Astrocyte of the spinal cord (primary cell): Measurements from ENCODE around the gene TCF7.

Source experiments
- DNase-seq: peaks from one replicate; pipeline ENCODE4 v3.0.0; 2011; ENCODE audit warnings: low read depth, low spot score
- H3K4me3 ChIP-seq: 2 replicates; pipeline ENCODE4 v1.5.1; 2011; ENCODE audit warnings: low read depth, mild to moderate bottlenecking, low read length, moderate library complexity
- CTCF ChIP-seq: IDR thresholded peaks from 2 replicates; pipeline ENCODE4 v1.5.1; 2012; ENCODE audit warnings: low read depth, mild to moderate bottlenecking, low read length, inconsistent platforms
- in situ Hi-C: cut with HindIII; loops from 2 replicates; pipeline ENCODE4 v1.10.0; 2017; ENCODE audit warnings: low sequenced_read_pairs

TCF7 gene

GRCh38 chr5:134101686-134102439 lies 12.6 kb upstream of the TCF7 start:
- DNase-seq, result no peak
- TF ChIP-seq CTCF, result peak; percentile 91
- H3K4me3 ChIP-seq, result no peak overlapping the region
- in situ Hi-C loops, result no loop called here

GRCh38 chr5:134103397-134103796 lies 11.1 kb upstream of the TCF7 start:
- DNase-seq, result no peak
- H3K4me3 ChIP-seq, result no peak overlapping the region
- no peak for TF ChIP-seq CTCF
- in situ Hi-C loops, result no loop called here

GRCh38 chr5:134103998-134104654 lies 10.4 kb upstream of the TCF7 start:
- in situ Hi-C loops, result no loop called here
- DNase-seq, result no peak
- H3K4me3 ChIP-seq, result no peak overlapping the region
- TF ChIP-seq CTCF, result no peak

DNA sequence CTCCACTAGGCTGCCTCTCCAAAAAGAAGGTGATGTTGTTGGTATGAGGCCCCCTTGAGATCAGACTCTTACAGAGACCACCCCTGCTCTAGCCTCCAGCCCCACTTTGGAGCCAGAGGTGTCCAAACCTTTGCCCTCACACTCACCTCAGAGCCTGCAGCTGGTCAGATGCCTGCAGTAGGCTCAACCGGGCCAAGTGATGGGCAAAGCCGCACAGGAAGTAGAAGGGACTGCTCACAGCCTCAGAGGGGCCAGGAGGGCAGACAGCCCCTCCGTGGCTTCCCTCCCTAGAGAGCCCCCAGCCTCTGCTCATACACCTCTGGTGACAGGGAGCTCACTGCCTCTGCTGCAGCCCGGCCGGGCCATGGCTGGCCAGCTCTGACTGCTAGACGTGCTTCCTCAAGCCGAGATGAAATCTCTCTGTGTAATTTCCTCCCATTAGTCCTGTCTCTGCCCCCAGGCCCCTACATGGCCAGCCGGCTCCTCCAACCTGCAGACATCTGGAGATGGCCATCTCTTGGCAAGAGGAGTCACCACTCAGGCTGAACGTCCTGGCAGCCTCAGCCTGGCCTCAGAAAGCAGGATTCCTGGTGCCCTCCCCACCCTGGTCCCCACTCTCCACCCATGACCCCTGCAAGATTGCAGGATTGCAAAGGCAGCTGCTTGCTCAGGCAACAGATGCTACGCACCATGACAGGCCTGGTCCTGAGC lies 7.3 kb upstream of the TCF7 start:
- no peak for DNase-seq
- no peak for TF ChIP-seq CTCF
- in situ Hi-C loops, result no loop called here
- no peak overlapping the region for H3K4me3 ChIP-seq

- in situ Hi-C loops, result no loop called here
- H3K4me3 ChIP-seq, result no peak overlapping the region
- DNase-seq, result no peak
- TF ChIP-seq CTCF, result no peak
These were observed 6.7 kb upstream of the TCF7 start for GRCh38 chr5:134107779-134108178.

GRCh38 chr5:134110382-134110781 lies 4.1 kb upstream of the TCF7 start:
- in situ Hi-C loops, result no loop called here
- TF ChIP-seq CTCF, result no peak
- DNase-seq, result no peak
- no peak overlapping the region for H3K4me3 ChIP-seq
